GM12801 (cell line): ENCODE measurements around the gene PTGDS.

Experiments
- TF ChIP-seq, protein P1 (sequence below): IDR thresholded peaks from one replicate; pipeline ENCODE4 v1.5.1; 2011; ENCODE audit warnings: control low read depth; ENCODE audit not compliant: insufficient read length; ENCODE audit errors: extremely low read depth

Gene PTGDS

DNA sequence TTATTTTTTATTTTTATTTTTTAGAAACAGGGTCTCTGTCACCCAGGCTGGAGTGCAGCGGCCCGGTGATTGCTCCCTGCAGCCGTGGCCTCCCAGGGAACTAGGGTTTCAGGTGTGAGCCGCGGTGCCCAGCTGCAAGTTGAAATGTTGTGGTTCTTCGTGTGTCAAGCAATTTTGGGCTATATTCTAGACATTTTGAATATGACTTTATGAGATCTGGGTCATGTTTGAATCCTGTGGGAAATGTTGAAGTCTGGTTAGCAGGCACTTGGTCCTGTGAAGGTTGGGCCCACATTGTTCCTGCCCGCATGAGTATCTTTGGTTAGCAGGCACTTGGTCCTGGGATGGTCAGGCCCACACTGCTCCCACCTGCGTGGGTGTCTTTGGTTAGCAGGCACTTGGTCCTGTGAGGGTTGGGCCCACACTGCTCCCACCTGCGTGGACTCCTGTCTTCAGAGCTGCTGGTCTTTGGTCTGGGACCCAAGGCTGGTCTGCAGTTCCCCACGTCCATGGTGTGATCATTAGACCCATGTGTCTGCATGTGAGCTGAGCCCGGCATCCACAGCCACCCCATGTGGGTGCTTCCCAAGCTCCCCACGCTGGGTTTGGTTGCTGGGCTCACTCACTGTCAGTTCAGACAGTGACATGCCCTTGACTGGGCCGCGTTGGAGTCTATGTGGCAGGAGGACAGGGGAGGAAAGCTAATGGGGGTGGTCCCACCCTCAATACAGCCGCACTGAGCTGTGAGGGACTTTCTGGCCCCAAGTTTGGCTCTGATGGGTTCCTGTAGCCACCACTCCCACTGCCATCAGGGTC lies 39.9 kb upstream of the PTGDS start:
- TF ChIP-seq, protein P1, sequence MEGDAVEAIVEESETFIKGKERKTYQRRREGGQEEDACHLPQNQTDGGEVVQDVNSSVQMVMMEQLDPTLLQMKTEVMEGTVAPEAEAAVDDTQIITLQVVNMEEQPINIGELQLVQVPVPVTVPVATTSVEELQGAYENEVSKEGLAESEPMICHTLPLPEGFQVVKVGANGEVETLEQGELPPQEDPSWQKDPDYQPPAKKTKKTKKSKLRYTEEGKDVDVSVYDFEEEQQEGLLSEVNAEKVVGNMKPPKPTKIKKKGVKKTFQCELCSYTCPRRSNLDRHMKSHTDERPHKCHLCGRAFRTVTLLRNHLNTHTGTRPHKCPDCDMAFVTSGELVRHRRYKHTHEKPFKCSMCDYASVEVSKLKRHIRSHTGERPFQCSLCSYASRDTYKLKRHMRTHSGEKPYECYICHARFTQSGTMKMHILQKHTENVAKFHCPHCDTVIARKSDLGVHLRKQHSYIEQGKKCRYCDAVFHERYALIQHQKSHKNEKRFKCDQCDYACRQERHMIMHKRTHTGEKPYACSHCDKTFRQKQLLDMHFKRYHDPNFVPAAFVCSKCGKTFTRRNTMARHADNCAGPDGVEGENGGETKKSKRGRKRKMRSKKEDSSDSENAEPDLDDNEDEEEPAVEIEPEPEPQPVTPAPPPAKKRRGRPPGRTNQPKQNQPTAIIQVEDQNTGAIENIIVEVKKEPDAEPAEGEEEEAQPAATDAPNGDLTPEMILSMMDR = no peak

GRCh38 chr9:136939431-136939995 lies 37.8 kb upstream of the PTGDS start:
- TF ChIP-seq, protein P1 = no peak

DNA sequence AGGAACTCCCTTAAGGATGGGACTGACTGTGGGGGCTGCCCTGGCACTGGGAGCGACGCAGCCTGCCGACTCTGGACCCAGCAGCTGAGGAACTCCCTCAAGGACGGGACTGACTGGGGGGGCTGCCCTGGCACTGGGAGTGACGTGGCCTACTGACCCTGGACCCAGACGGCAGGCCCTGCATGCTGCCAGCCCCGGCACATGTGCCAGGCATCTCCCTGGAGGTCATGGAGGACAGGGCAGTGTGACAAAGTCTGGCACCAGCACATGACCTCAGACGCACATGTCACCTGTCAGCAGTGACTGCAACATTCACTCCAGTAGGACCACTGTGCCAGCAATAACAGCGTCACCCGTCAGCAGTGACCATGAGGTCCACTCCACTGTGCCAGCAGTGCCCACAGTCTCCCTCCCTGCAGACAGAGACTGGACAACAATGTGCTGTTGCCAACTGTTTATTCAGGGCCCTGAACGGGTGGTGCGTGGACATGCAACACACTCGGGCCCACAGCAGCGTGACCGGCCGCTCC lies 37.2 kb upstream of the PTGDS start:
- TF ChIP-seq, protein P1 = no peak

DNA sequence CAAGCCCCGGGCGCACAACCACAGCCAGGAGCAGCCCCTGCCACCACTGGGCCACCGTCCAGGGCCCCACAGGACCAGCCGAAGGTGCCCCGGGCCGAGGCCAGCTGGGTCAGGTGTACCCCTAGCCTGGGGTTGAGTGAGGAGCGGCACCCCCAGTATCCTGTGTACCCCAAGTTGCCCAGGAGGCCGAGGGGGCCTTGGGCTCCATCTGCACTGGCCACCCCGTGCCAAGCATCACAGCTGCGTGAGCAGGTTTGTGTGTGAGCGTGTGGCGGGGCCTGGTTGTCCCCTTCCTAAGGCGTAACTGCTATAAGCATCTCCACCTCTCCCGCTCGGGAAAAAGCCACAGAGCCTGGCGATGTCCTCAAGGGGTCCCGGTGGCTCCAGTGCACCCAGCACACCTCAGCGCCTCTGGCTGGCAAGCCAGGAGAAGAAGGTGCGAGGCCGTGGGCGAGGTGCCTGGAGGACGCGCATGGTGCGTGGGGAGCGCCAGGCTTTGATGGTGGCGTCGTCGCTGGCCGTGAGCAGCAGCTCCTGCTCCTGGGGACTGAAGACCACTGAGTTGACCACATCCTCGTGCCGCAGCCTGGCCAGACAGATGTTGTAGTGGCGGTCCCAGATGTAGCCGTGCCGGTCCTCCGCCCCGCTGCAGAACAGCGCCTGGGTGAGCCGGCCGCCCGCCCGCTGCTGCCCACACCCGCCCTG lies 36.6 kb upstream of the PTGDS start:
- TF ChIP-seq, protein P1 = no peak

GRCh38 chr9:136941231-136942111 lies 35.8 kb upstream of the PTGDS start:
- TF ChIP-seq, protein P1 = no peak

GRCh38 chr9:136942112-136942880 lies 35.0 kb upstream of the PTGDS start:
- TF ChIP-seq, protein P1 = no peak
